Right lobe of liver (tissue), 6 donors: ENCODE results near the gene SEC14L5. TPM values are rescaled to one million over a fixed set of nuclear protein-coding genes. Genes with fewer than 3 reads are reported as not detected.

ENCODE experiments used
- ATAC-seq, 4 donors: fragments of 200-7000 bp; cut with Tn5 transposase; one replicate each; pipeline ENCODE4 v1.9.1; 2020; ENCODE audit warnings: mild to moderate bottlenecking in 4 of 4, moderate library complexity in 4 of 4
- DNase-seq, 3 donors: peaks; one replicate each; pipeline ENCODE4 v3.0.0-alpha.2; 2020
- H3K27ac ChIP-seq, 3 donors: fragments of 200-600 bp; one replicate each; pipeline ENCODE4 v1.8.0; 2022
- H3K27me3 ChIP-seq, 2 donors: fragments of 200-600 bp; one replicate each; pipeline ENCODE4 v1.8.0; 2022
- H3K36me3 ChIP-seq, 4 donors: fragments of 200-600 bp; sonication (generic) in 1 of 4; one replicate each; pipeline versions ENCODE4 v1.5.1 to v1.8.0; 2017 to 2022; ENCODE audit warnings: control low read depth in 1 of 4
- H3K4me1 ChIP-seq, 4 donors: fragments of 200-600 bp; sonication (generic) in 1 of 4; one replicate each; pipeline versions ENCODE4 v1.5.1 to v1.8.0; 2017 to 2022; ENCODE audit warnings: control low read depth in 1 of 4
- H3K4me3 ChIP-seq, 3 donors: fragments of 200-600 bp; one replicate each; pipeline ENCODE4 v1.8.0; 2022
- H3K9me3 ChIP-seq, 4 donors: fragments of 200-600 bp; sonication (generic) in 1 of 4; one replicate each; pipeline versions ENCODE4 v1.5.1 to v1.8.0; 2017 to 2022; ENCODE audit warnings: control low read depth in 1 of 4
- CTCF ChIP-seq, 4 donors: fragments of 200-600 bp in 3 of 4; fragments of 450-650 bp in 1 of 4; IDR thresholded peaks; one replicate each; pipeline versions ENCODE4 v1.5.1 to v1.8.0; 2016 to 2022; ENCODE audit warnings: antibody characterized with exemption in 4 of 4, mild to moderate bottlenecking in 2 of 4
- POLR2A ChIP-seq: fragments of 450-650 bp; IDR thresholded peaks from one replicate; pipeline ENCODE4 v1.6.1; 2017; ENCODE audit warnings: antibody characterized with exemption, mild to moderate bottlenecking
- WGBS: methylation state at CpG from one replicate; pipeline ENCODE4 v1.1.6; 2018; ENCODE audit warnings: low coverage, low lambda C conversion rate; ENCODE audit not compliant: insufficient coverage; ENCODE audit errors: missing lambda C conversion rate; 5-methylcytosine and 5-hydroxymethylcytosine counted together
- intact Hi-C, 2 donors: fragments of 100-400 bp; cut with DNase I; formaldehyde crosslinking; loops; one replicate each; pipeline versions ENCODE4 v1.11.2 to v1.14.1; 2022
- total RNA-seq, 6 experiments: library from RNA; depleted of rRNA in 2 of 6; stranded (reverse); fragments of >200 nt in 2 of 6; fragmentation: NEBNext Ultra II Directional in 3 of 6; extraction: Animal tissue kit (Norgen Biotek cat#: 25700) in 3 of 6; gene quantifications; one replicate each; pipeline versions ENCODE4 v1.1.0 to v1.2.4, GENCODE V29; 2016 to 2023
- donor health status: DM: no; HTN: yes; CAD: no.
- donor health status: DM: no; HTN: no; CAD: no.
- donor health status: DM: no; HTN: no; CAD: no.
- donor health status: DM: no; HTN: yes; CAD: no.
- donor health status: DM: no; HTN: yes; CAD: no.

Gene SEC14L5
- total RNA-seq, 6 experiments from 2014 or later, result 0.09 to 1.1 (median 0.60) TPM; not detected in 1

- DNase-seq (no peak), ATAC-seq (no peak)
- Histone ChIP-seq H3K27me3 (no peaks in the 10 kb centered on the region), H3K4me1 (no peaks in the 10 kb centered on the region), H3K36me3 (no peaks in the 10 kb centered on the region), H3K4me3 (no peak overlapping the region), H3K27ac (no peak overlapping the region), H3K9me3 (no peaks in the 10 kb centered on the region)
- TF ChIP-seq POLR2A (no peak), CTCF (IDR thresholded peaks at IDR 0.05) (no peak)
- 86% methylated on average over 7 of the region's 32 CpGs for WGBS
- intact Hi-C loops, result no loop called here
Measured at GRCh38 chr16:5027575-5028235, 69.6 kb downstream of the SEC14L5 start.

GRCh38 chr16:5028950-5029475, 70.9 kb downstream of the SEC14L5 start:
- ATAC-seq, result no peak
- no peaks in the 10 kb centered on the region for H3K27me3 ChIP-seq
- no peak overlapping the region for H3K4me3 ChIP-seq
- TF ChIP-seq CTCF (IDR thresholded peaks at IDR 0.05) (no peak), POLR2A (no peak)
- no peak for DNase-seq
- no peaks in the 10 kb centered on the region for H3K36me3 ChIP-seq
- H3K27ac ChIP-seq, result no peak overlapping the region
- no peaks in the 10 kb centered on the region for H3K9me3 ChIP-seq
- H3K4me1 ChIP-seq, result peaks cover 0 to 1% (median under 1%) of the 10 kb centered on the region in 4 donors
- WGBS, result 89% methylated on average over 6 of the region's 18 CpGs
- intact Hi-C loops, result no loop called here

- no peak for TF ChIP-seq CTCF (IDR thresholded peaks at IDR 0.05)
- TF ChIP-seq POLR2A, result no peak
- intact Hi-C loops, result no loop called here
- Histone ChIP-seq H3K4me1 (peaks cover 0 to 7% (median 2%) of the 10 kb centered on the region in 4 donors), H3K36me3 (no peaks in the 10 kb centered on the region), H3K27ac (no peak overlapping the region), H3K27me3 (no peaks in the 10 kb centered on the region), H3K9me3 (no peaks in the 10 kb centered on the region), H3K4me3 (no peak overlapping the region)
- 75% methylated on average over 3 of the region's 12 CpGs for WGBS
- no peak for ATAC-seq
- no peak for DNase-seq
Measured at GRCh38 chr16:5030251-5030870, 72.2 kb downstream of the SEC14L5 start.

GRCh38 chr16:5031601-5032000, 73.5 kb downstream of the SEC14L5 start:
- no peaks in the 10 kb centered on the region for H3K9me3 ChIP-seq
- no peak overlapping the region for H3K4me3 ChIP-seq
- no peaks in the 10 kb centered on the region for H3K36me3 ChIP-seq
- no peak overlapping the region for H3K27ac ChIP-seq
- DNase-seq (peak in 1 of 3 donors; percentile 22), ATAC-seq (no peak)
- H3K27me3 ChIP-seq, result no peaks in the 10 kb centered on the region
- no peak for TF ChIP-seq POLR2A
- no peak for TF ChIP-seq CTCF (IDR thresholded peaks at IDR 0.05)
- H3K4me1 ChIP-seq, result peaks cover 0 to 7% (median 2%) of the 10 kb centered on the region in 4 donors
- intact Hi-C loops, result no loop called here
- WGBS, result 85% methylated on average over 7 of the region's 7 CpGs
